H9 (cell line): ENCODE measurements around the gene TMEM151A. TPM values are rescaled to one million over a fixed set of nuclear protein-coding genes. Genes with fewer than 3 reads are reported as not detected.

Source experiments
- DNase-seq: peaks from one replicate; pipeline ENCODE4 v3.0.0-alpha.2; 2017
- H2AFZ ChIP-seq: one replicate; pipeline ENCODE4 v1.6.1; 2013; ENCODE audit warnings: mild to moderate bottlenecking, low read length, control low read depth, moderate library complexity
- H2AK5ac ChIP-seq: 2 replicates; pipeline ENCODE4 v1.6.1; 2013; ENCODE audit warnings: low read length, control low read depth, mixed read lengths; ENCODE audit not compliant: insufficient read length
- H2BK120ac ChIP-seq: one replicate; pipeline ENCODE4 v1.6.1; 2013; ENCODE audit warnings: low read depth, mild to moderate bottlenecking, low read length, control low read depth, inconsistent platforms; ENCODE audit not compliant: poor library complexity, severe bottlenecking
- H2BK12ac ChIP-seq: 2 replicates; pipeline ENCODE4 v1.6.1; 2013; ENCODE audit warnings: low read length, control low read depth, mixed read lengths, low read depth; ENCODE audit not compliant: insufficient read length
- H2BK15ac ChIP-seq: 2 replicates; pipeline ENCODE4 v1.6.1; 2013; ENCODE audit warnings: low read depth, low read length, control low read depth
- H2BK20ac ChIP-seq: one replicate; pipeline ENCODE4 v1.6.1; 2013; ENCODE audit warnings: low read depth, mild to moderate bottlenecking, low read length, control low read depth, inconsistent platforms; ENCODE audit not compliant: poor library complexity, severe bottlenecking
- H2BK5ac ChIP-seq: 2 replicates; pipeline ENCODE4 v1.6.1; 2013; ENCODE audit warnings: low read length, control low read depth, mixed read lengths; ENCODE audit not compliant: insufficient read length
- H3K14ac ChIP-seq: 2 replicates; pipeline ENCODE4 v1.6.1; 2013; ENCODE audit warnings: low read length, control low read depth; ENCODE audit not compliant: insufficient read depth
- H3K18ac ChIP-seq: 2 replicates; pipeline ENCODE4 v1.6.1; 2013; ENCODE audit warnings: low read depth, mild to moderate bottlenecking, mixed read lengths, low read length, control low read depth; ENCODE audit not compliant: insufficient read length
- H3K23ac ChIP-seq: 2 replicates; pipeline ENCODE4 v1.6.1; 2013; ENCODE audit warnings: low read length, control low read depth, mixed read lengths, low read depth; ENCODE audit not compliant: insufficient read length
- H3K23me2 ChIP-seq: 2 replicates; pipeline ENCODE4 v1.6.1; 2013; ENCODE audit warnings: low read depth, mild to moderate bottlenecking, mixed read lengths, low read length, control low read depth; ENCODE audit not compliant: insufficient read length, poor library complexity, severe bottlenecking
- H3K27ac ChIP-seq: 2 replicates; pipeline ENCODE4 v1.5.1; 2013; ENCODE audit warnings: low read length, control low read depth, mixed read lengths, low read depth; ENCODE audit not compliant: insufficient read length
- H3K27me3 ChIP-seq: 2 replicates; pipeline ENCODE4 v1.6.1; 2013; ENCODE audit warnings: low read length, control low read depth, inconsistent platforms; ENCODE audit not compliant: insufficient read depth
- H3K4ac ChIP-seq: 2 replicates; pipeline ENCODE4 v1.6.1; 2013; ENCODE audit warnings: low read depth, mild to moderate bottlenecking, control low read depth, inconsistent platforms, low read length, moderate library complexity
- H3K4me1 ChIP-seq: 2 replicates; pipeline ENCODE4 v1.6.1; 2013; ENCODE audit warnings: low read length, control low read depth, inconsistent platforms; ENCODE audit not compliant: insufficient read depth
- H3K4me2 ChIP-seq: 2 replicates; pipeline ENCODE4 v1.6.1; 2013; ENCODE audit warnings: low read length, control low read depth, mixed read lengths; ENCODE audit not compliant: insufficient read length, insufficient read depth
- H3K56ac ChIP-seq: 2 replicates; pipeline ENCODE4 v1.6.1; 2013; ENCODE audit warnings: low read depth, mild to moderate bottlenecking, mixed read lengths, low read length, control low read depth; ENCODE audit not compliant: insufficient read length
- H3K79me1 ChIP-seq: 2 replicates; pipeline ENCODE4 v1.6.1; 2013; ENCODE audit warnings: low read depth, mild to moderate bottlenecking, moderate library complexity, low read length, control low read depth, inconsistent platforms; ENCODE audit not compliant: insufficient read depth, poor library complexity, severe bottlenecking
- H3K79me2 ChIP-seq: 2 replicates; pipeline ENCODE4 v1.6.1; 2013; ENCODE audit warnings: low read length, control low read depth, inconsistent platforms; ENCODE audit not compliant: insufficient read depth
- H3K9ac ChIP-seq: 2 replicates; pipeline ENCODE4 v1.6.1; 2013; ENCODE audit warnings: low read length, control low read depth, mixed read lengths; ENCODE audit not compliant: insufficient read length; ENCODE audit errors: extremely low read depth
- H3K9me3 ChIP-seq: one replicate; pipeline ENCODE4 v1.6.1; 2013; ENCODE audit warnings: low read depth, low read length, inconsistent platforms; ENCODE audit not compliant: control insufficient read depth
- H3T11ph ChIP-seq: one replicate; pipeline ENCODE4 v1.6.1; 2013; ENCODE audit warnings: mild to moderate bottlenecking, low read length, control low read depth, inconsistent platforms
- H4K20me1 ChIP-seq: one replicate; pipeline ENCODE4 v1.6.1; 2013; ENCODE audit not compliant: control insufficient read depth, insufficient read length, insufficient read depth
- H4K5ac ChIP-seq: 2 replicates; pipeline ENCODE4 v1.6.1; 2013; ENCODE audit warnings: low read depth, mild to moderate bottlenecking, mixed read lengths, low read length, control low read depth; ENCODE audit not compliant: insufficient read length
- H4K8ac ChIP-seq: replicated peaks from 2 replicates; pipeline ENCODE4 v1.6.1; 2013; ENCODE audit warnings: low read length, control low read depth, mixed read lengths, low read depth; ENCODE audit not compliant: insufficient read length
- H4K91ac ChIP-seq: 2 replicates; pipeline ENCODE4 v1.6.1; 2013; ENCODE audit warnings: low read depth, mild to moderate bottlenecking, moderate library complexity, mixed read lengths, low read length, control low read depth; ENCODE audit not compliant: insufficient read length
- H3K27ac Mint-ChIP-seq, 3 experiments: 2 replicates in 2 of 3; 3 replicates in 1 of 3; pipeline ENCODE4 v1.8.0; 2020 to 2021; ENCODE audit warnings: mixed read lengths in 3 of 3, mild to moderate bottlenecking in 1 of 3, moderate library complexity in 1 of 3
- H3K27me3 Mint-ChIP-seq: 2 replicates; pipeline ENCODE4 v1.8.0; 2021; ENCODE audit warnings: low read depth, mild to moderate bottlenecking, moderate library complexity, mixed read lengths
- H3K36me3 Mint-ChIP-seq, 3 experiments: 2 replicates in 2 of 3; 3 replicates in 1 of 3; pipeline ENCODE4 v1.8.0; 2020 to 2021; ENCODE audit warnings: low read depth in 3 of 3, mixed read lengths in 3 of 3; ENCODE audit not compliant: insufficient read depth in 1 of 3
- H3K4me1 Mint-ChIP-seq, 2 experiments: 2 replicates each; pipeline ENCODE4 v1.8.0; 2020; ENCODE audit warnings: mixed read lengths in 2 of 2
- H3K4me3 Mint-ChIP-seq, 2 experiments: 2 replicates in 1 of 2; 3 replicates in 1 of 2; pipeline ENCODE4 v1.8.0; 2020 to 2021; ENCODE audit warnings: mild to moderate bottlenecking in 2 of 2, mixed read lengths in 2 of 2, moderate library complexity in 1 of 2
- H3K9me3 Mint-ChIP-seq, 2 experiments: 2 replicates in 1 of 2; 3 replicates in 1 of 2; pipeline ENCODE4 v1.8.0; 2020; ENCODE audit warnings: mild to moderate bottlenecking in 2 of 2, mixed read lengths in 2 of 2, moderate library complexity in 1 of 2
- WGBS: extraction: QIAGEN DNeasy Blood & Tissue Kit; methylation state at CpG from one replicate; pipeline ENCODE4 v1.1.7; 2013; ENCODE audit warnings: missing lambda C conversion rate, low lambda C conversion rate, mixed read lengths; ENCODE audit not compliant: insufficient read length; ENCODE audit errors: extremely low coverage; 5-methylcytosine and 5-hydroxymethylcytosine counted together
- total RNA-seq: library from RNA; stranded (reverse); gene quantifications from 2 replicates; pipeline ENCODE4 v1.2.1, GENCODE V29; 2021
- TF ChIP-seq, protein P1 (sequence below): fragments of 200-600 bp; sonication (generic); conservative IDR thresholded peaks from 3 replicates; pipeline ENCODE4 v1.8.0; 2021; ENCODE audit warnings: antibody characterized with exemption, mild to moderate bottlenecking

The TMEM151A gene
- total RNA-seq, 1 experiment from 2014 or later, result 1.2 TPM

DNA sequence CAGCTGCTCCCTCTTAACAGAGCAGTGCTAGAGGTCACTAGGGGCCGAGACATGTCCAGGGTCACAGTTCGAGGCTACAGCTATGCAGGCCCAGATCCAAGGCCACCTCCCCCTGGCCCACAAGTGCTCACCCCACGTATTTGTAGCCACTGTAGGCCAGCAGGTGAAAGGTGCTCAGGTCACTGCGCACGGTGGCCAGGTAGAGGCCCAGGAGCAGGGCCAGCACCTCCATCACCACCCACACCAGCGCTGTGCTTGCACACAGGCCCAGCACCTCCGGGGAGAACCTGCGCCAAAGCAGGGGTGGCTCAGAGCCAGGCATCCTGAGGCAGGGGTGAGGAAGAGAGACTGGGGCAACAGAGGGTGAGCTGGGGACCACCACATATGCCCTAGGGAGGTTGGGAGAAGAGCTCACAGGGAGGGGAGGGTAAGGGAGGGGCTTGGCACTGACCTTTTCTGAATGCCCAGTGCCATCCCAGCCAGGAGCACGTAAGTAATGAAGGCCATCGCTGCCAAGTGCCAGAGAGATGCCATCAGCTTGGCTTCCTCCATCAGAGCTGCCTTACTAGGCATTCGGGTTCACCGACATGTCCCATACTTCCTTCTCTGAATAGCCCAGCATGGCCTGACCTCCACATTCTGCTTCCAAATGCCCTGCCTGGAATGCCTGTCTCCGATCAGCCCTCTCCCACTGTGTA lies 6.3 kb upstream of the TMEM151A start:
- no peak overlapping the region for H3K27ac Mint-ChIP-seq

More for the DNA sequence above, 6.3 kb upstream of the TMEM151A start:
- TF ChIP-seq, protein P1, sequence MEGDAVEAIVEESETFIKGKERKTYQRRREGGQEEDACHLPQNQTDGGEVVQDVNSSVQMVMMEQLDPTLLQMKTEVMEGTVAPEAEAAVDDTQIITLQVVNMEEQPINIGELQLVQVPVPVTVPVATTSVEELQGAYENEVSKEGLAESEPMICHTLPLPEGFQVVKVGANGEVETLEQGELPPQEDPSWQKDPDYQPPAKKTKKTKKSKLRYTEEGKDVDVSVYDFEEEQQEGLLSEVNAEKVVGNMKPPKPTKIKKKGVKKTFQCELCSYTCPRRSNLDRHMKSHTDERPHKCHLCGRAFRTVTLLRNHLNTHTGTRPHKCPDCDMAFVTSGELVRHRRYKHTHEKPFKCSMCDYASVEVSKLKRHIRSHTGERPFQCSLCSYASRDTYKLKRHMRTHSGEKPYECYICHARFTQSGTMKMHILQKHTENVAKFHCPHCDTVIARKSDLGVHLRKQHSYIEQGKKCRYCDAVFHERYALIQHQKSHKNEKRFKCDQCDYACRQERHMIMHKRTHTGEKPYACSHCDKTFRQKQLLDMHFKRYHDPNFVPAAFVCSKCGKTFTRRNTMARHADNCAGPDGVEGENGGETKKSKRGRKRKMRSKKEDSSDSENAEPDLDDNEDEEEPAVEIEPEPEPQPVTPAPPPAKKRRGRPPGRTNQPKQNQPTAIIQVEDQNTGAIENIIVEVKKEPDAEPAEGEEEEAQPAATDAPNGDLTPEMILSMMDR, result no peak
- Histone ChIP-seq H2AFZ (no peak overlapping the region), H3K4me2 (no peak overlapping the region), H3K79me1 (no peaks in the 10 kb centered on the region), H4K5ac (no peak overlapping the region), H3K14ac (no peak overlapping the region), H3K27ac (no peak overlapping the region), H2BK20ac (no peak overlapping the region), H3K79me2 (peaks cover 1% of the 10 kb centered on the region; the same call in 1 of the 2 replicates), H2BK15ac (no peak overlapping the region), H2BK5ac (no peak overlapping the region), H3K4me1 (peaks cover 6% of the 10 kb centered on the region), H4K91ac (no peak overlapping the region), H3K9me3 (no peaks in the 10 kb centered on the region), H3K18ac (no peak overlapping the region), H4K8ac (no peak overlapping the region), H2AK5ac (no peak overlapping the region), H3K27me3 (no peaks in the 10 kb centered on the region), H3K23me2 (peaks cover 8% of the 10 kb centered on the region), H2BK12ac (no peak overlapping the region), H3T11ph (no peak overlapping the region), H4K20me1 (no peaks in the 10 kb centered on the region), H3K23ac (no peak overlapping the region), H3K56ac (no peak overlapping the region), H3K4ac (no peak overlapping the region), H2BK120ac (no peak overlapping the region), H3K9ac (no peak overlapping the region)
- no CpG with 5 or more reads among the region's 13 CpGs for WGBS
- Mint-ChIP-seq H3K9me3 (no peaks in the 10 kb centered on the region; a peak in 1 of 5 replicates), H3K27me3 (peaks cover 18% of the 10 kb centered on the region), H3K4me3 (peak overlapping the region in 1 of 2 experiments; percentile 26; a peak in 1 of 5 replicates), H3K36me3 (peaks cover 0 to 10% (median 9%) of the 10 kb centered on the region in 3 experiments; a peak in 5 of 7 replicates), H3K4me1 (peaks cover 27 to 33% of the 10 kb centered on the region in 2 experiments)
- DNase-seq, result no peak
